NCI-H2227 treated with DMSO at 0.1 percent for 48 hours (cell line): ENCODE measurements around the gene CIZ1.
"Not testable (repeated sequence)": the region's sequence is repeated elsewhere in the genome, so short reads cannot be mapped to it uniquely, and the experiment has no call there.

Source experiments
- DNase-seq: peaks from one replicate; lab custom pipeline; 2025; lab: John Stamatoyannopoulos, UW

The CIZ1 gene

DNA sequence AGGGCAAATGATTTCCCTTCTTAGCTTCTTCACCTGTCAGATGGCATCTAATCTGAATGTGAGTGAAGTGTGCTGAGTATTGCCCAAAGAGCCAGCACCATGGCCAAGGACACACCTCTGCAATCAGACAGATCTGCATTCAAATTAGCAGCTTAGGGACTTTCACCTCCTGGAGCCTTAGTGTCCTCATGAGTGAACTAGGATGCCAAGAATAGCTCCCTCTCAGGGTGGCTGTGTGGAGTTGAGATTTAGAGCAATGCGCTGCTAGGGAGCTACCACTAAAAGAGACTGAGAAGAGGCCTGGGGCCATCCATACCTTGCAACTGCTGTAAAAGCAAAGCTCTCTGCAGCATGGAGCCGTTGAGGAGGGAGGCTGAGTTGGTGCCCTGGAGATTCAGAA, 1.4 kb downstream of the CIZ1 start:
- DNase-seq: no peak

DNA sequence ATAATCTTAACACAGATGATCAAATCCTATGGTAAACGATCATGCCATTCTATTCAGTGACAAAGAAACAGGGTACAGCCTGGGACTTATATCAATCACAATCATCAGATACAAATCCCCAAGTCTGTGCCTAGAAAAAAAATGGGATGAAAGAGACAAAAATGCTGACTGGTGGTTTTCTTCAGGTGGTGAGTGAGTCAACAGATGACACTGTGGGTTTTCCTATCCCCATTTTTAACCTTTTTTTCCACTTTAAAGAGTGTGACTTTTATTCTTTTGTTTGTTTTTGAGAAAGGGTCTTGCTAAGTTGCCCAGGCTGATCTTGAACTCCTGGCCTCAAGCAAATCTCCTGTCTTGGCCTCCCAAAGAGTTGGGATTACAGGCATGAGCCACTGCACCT, 3.2 kb downstream of the CIZ1 start:
- no peak for DNase-seq

- no peak for DNase-seq
Measured at GRCh38 chr9:128187361-128187760, 4.0 kb downstream of the CIZ1 start.

DNA sequence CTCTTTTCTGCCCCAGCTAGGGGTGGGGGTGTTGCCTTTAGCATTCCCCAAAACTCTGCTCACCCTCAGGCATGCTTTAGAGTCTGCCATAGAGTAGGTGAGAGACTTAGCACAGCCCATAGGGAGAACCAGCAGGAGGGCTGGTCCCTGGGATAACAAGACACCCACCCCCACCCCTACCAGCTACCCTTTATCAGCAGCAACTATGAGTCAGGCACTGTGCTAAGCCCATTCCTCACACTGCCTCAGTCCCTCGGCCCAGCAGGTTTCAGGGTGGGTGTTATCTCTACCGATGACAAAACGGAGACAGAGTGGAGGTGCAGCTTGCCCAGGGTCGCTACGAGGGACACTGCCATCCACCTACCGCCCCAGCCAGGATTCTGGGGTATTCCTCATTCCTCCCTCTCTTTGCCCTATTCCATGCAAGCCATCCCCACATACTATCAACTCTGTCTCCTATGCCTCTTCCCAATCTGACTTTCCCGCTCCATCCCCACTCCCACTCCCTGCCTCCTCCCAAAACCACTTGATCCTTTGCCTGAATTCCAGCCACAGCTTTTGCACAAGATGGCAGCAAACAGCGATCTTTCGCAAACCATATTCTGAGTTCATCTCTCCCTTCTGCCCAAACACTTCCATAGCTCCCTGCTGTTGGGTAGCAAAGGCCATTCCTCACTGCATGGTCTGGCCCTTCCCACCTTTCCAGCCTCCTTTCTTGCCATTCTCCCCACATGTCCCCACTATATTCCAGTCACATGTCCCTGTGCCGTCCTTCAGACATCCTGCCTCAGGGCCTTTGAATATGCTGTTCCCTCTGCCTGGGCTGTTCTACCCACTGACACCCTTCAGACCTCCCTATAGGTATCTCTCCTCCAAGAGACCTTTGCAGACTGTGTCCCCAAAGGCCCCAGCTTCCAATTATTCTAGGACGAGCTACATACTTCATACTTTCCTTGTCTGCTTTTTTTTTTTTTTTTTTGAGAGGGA, 5.1 kb downstream of the CIZ1 start:
- no peak for DNase-seq

DNA sequence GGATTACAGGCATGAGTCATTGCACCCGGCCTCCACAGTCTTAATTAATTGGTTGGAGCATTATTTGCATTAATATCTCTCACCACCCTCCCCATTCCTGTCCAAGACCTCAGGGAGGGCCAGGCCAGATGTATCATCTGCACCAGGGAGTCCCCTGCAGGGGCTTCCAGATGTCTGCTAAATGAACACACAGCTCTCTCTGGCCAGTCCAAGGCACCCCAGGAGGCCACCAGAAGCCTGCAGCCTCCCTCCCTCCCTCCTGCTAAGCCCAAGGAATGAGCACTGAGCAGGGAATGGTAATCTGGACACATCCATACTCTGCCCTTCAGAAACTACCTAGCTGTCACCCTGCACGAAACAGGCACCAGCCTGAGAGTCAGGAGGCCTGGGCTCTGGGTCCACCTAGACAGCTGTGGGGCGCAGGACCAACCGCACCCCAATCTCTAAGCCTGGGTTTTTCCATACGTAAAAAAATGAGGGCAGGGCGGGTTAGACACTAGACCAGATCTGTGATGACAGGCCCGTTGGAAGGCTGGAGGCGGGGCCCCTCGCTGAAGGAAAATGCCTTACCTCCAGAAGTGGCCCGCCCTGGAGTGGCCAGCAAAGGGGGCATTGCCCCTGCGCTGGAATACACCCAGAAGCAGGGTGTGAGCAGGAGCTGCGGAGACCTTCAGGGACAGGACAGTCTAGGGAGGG, 8.3 kb downstream of the CIZ1 start:
- DNase-seq: no peak

DNA sequence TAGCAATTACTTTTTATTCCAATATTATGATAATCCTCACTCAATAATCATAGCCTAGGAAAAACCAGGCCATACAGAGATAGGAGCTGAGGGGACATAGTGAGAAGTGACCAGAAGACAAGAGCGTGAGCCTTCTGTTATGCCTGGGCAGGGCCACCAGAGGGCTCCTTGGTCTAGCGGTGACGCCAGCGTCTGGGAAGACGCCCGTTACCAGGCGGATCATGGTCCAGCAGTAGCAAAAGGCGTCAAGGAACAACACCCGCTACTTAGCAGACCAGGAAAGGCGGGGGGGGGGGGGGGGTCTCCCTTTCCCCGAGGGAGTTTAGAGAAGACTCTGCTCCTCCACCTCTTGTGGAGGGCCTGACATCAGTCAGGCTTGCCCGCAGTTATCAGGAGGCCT, 9.9 kb downstream of the CIZ1 start:
- DNase-seq: not testable (repeated sequence)

- no peak for DNase-seq
Measured at GRCh38 chr9:128180447-128180846, 10.9 kb downstream of the CIZ1 start.

DNA sequence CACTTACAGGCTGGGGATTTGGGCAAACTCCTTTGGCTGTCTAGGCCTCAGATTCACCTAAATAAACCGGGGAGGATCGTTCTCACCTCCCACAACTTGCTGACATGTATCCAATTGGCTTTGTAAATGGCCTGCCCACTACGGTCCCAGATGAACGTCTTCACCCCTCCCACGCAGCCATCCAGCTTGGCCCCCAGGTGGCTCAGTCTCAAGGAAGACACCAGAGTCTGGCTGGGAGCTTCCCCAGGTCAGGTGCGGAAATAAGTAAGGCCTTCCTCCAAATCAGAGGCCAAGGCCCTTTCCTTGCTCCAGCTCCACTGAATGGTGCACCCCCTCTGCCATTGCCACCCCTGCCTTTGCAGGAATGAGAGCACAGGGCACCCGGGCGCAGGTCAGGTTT, 11.4 kb downstream of the CIZ1 start:
- no peak for DNase-seq

- DNase-seq: no peak
Measured at GRCh38 chr9:128178806-128179431, 12.5 kb downstream of the CIZ1 start.

DNA sequence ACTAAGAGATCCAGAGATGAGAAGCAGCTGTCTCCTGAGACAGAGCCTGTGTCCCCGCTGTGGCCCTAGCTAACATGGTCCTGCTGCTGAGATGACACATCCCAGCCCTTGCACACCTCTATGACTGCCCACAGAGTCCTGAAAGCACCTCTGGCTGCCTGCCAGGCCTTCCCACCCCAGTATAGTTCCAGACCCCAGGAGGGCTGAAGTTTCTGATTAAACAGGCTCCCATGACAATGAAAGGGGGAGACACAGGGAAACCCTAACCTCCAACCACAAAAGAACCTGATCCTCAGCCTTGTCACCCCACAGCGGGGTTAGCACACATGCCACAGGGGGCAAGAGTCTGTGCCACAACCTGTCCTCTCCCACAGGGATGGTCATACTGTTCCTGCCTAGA, 15.6 kb downstream of the CIZ1 start:
- DNase-seq: no peak

DNA sequence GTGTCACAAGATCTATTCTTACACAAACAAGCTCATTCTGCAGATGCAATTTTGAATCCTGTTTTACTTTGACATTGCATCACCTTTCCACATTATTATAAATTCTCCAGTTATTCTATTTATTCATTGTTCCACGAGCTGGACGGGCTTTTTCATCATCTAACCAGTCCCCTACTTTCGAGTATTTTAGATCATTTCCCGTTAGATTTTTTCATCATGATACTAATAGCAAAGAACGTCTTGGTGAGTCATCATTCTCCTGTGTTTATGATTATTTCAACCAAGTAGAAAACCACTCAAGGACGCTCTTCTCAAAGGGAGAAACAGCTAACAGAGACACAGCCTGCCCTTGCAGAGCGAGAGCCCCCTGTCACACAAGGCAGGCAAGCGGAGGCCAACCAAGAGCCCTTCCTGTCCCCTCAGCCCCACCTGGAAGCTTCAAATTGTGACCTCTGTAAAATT, 16.2 kb downstream of the CIZ1 start:
- no peak for DNase-seq

- DNase-seq: no peak
Measured at GRCh38 chr9:128174062-128174461, 17.3 kb downstream of the CIZ1 start.

DNA sequence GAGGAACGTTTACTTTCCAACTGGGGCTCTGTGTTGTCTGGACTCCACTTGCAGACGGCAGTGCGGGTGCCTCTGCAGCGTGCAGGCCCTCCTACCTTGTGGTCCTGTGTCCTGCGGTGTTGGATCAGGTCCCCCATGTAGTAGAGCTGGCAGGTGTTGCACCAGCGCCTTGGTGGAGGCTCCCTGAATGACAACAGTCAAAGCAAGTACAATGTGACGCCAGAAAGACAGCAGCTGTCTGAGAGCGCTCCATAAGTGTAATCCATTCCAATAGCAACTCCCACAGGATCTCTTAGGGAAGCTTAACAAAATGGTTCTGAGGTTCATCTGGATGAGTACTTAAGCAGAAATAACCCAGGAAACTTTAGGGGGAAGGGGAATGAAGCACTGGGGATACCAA, 21.4 kb downstream of the CIZ1 start:
- no peak for DNase-seq

DNA sequence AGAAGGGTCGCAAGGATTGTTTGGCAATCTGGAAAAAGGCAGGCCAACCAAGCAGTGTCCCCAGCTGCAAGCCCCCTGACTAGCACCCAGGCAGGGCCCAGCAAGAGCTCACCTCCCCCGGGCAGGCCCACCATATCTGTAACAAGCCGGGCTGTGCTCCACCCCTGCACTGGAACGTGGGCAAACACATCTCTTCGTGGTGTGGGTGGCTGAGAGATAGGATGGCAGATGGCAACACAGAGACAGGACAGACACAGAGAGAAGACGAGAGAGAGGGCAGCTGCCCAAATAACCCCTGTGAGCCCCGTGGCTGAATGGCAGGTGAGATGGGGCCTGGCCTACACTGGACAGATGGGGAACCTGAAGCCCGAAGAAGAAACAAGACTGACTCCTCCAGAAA, 21.9 kb downstream of the CIZ1 start:
- no peak for DNase-seq

DNA sequence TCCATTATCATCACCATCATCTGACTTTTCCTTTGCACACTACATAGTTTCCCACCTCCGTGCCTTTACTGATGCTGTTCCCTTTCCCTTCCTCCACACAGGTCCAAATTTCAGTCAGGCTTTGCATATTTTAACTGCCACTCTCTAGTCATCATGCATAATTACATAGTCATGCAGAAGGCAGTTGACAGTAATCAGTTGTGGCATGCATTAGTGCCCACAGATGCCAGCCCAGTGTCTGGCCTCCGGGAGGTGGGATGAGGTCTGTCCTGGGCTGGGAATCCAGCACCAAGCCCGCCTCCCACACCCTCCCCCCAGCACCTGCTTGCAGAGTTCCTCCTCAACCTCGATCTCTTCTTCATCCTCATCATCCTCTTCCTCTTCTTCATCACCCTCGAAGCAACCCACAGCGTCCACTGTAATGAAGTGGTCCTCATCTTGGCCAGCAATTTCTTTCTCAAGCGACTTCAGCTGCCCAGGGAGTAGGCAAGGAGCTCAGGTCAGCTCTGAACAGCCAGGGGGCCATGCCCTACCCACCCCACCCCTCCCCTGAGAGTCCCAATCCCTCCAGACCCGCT, 22.6 kb downstream of the CIZ1 start:
- DNase-seq: no peak

GRCh38 chr9:128167209-128167608, 24.2 kb downstream of the CIZ1 start:
- no peak for DNase-seq

DNA sequence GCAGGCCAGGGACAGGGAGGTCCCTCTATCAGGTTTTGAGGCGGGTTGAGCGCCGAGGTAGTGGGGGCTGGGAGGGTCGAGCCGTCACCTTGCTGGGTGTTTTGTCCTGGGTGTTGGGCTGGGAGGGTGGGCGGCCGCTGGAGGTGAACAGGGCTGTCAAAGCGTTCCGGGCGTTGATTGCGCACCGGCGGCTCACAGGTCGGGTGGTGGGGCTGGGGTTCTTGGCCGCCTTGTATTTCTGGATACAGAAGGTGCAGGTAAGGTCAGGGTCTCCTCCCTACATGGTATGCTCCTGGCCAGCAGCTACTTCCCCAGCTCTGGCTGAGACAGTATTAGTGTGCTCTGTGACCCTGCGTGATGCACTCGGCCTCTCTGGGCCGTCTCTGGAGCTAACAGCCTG, 25.2 kb downstream of the CIZ1 start:
- no peak for DNase-seq

DNA sequence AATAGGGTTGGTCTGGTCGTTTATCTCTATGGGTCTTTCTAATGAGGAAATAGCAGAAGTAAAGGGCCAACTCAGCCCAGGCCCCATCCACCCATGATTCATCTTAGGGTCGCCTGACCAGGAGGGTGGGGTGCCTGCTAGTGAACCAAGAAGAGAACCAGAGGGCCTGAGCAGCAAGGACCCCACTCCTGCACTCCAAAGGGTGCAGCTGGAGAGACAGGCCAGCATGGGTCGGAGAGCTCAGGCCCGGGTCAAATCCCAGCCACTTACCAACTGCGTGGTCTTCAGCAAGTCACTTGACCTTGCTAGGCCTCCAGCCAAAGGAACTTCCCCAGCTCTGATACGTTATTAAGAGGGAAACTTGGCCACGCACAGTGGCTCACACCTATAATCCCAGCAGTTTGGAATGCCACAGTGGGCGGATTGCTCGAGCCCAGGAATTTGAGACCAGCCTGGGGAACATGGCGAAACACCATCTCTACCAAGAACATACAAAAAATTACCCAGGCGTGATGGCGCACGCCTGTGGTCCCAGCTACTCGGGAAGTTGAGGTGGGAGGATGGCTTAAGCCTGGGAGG, 27.0 kb downstream of the CIZ1 start:
- no peak for DNase-seq

DNA sequence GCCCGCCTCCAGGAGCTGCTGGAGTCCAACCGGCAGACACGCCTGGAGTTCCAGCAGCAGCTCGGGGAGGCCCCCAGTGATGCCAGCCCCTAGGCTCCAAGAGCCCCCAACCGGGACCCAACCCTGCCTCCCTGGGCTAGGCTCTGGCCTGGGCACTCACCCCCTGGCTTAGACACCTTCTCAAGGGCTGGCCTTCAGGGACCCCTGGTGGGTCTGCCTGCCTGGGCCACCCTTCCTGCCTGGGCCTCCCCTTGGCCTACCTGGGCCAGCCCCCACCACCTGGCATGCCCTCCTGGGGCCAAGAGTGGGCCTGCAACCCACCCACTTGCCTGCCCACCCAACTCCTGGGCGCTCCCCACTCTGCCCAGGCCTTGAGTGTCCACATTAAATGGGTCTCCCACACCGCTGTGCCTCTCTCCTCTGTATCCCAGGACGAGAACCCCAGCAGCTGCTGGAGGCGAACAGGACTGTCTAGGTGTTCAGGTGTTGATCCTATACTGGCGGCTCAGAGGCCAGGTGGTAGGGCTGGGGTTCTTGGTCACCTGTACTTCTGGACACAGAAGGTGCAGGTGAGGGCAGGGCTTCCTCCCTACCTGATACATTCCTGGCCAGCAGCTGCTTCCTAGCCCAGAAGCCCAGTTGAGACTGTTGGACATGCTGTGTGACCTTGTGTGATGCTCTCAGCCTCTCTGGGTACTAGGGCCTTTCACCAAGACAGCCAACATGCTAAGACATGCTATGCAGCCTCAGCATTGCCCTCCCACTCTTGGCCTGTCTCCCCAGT, 27.7 kb downstream of the CIZ1 start:
- DNase-seq: no peak

- no peak for DNase-seq
Measured at GRCh38 chr9:128163027-128163515, 28.3 kb downstream of the CIZ1 start.
